Endothelial cell of umbilical vein (primary cell): ENCODE results near the gene ZNF276. TPM values are rescaled to one million over a fixed set of nuclear protein-coding genes. Genes with fewer than 3 reads are reported as not detected.

Source experiments
- BruUV-seq: library from RNA; stranded (reverse); fragments of 400-500 nt; replicated peaks from 2 replicates; lab custom pipeline; 2021; lab: Mats Ljungman, UMichigan
- CTCF ChIA-PET: fragments of 300-600, 350-600 bp; sonication (Branson Sonifier 250); formaldehyde crosslinking; loops from one replicate; lab custom pipeline; 2021; ENCODE audit warnings: antibody characterized with exemption, inconsistent platforms; lab: Charles Lee
- POLR2A ChIA-PET: fragments of 300-600, 350-600 bp; sonication (Branson Sonifier 250); formaldehyde crosslinking; loops from one replicate; lab custom pipeline; 2021; ENCODE audit warnings: antibody characterized with exemption, inconsistent platforms; lab: Charles Lee
- DNase-seq: peaks from one replicate; pipeline ENCODE4 v3.0.0-alpha.2; 2011; ENCODE audit warnings: low read depth, low spot score
- FAIRE-seq: peaks from 2 replicates; lab custom pipeline; 2011; peaks lifted over from hg19 to GRCh38; lab: Jason Lieb, UNC
- H2AFZ ChIP-seq: 2 replicates; pipeline ENCODE4 v1.6.0; 2012; ENCODE audit warnings: low read depth, low read length, control low read depth, inconsistent platforms
- H3K27ac ChIP-seq: 2 replicates; pipeline ENCODE4 v1.5.1; 2011; ENCODE audit warnings: low read depth, mild to moderate bottlenecking, control low read depth, low read length, moderate library complexity; ENCODE audit not compliant: insufficient read depth
- H3K27me3 ChIP-seq, 2 experiments: 2 replicates each; pipeline versions ENCODE4 v1.6.0 to v1.6.1; 2011; ENCODE audit warnings: low read length in 2 of 2, mixed read lengths in 1 of 2; ENCODE audit not compliant: control insufficient read depth in 2 of 2, insufficient read depth in 2 of 2
- H3K36me3 ChIP-seq, 2 experiments: 2 replicates in 1 of 2; 3 replicates in 1 of 2; pipeline ENCODE4 v1.5.1; 2011; ENCODE audit warnings: low read length in 2 of 2, mild to moderate bottlenecking in 1 of 2, moderate library complexity in 1 of 2; ENCODE audit not compliant: control insufficient read depth in 2 of 2, insufficient read depth in 2 of 2; ENCODE audit errors: extremely low read depth in 1 of 2
- H3K4me1 ChIP-seq: 3 replicates; pipeline ENCODE4 v1.5.1; 2011; ENCODE audit warnings: mild to moderate bottlenecking, low read length; ENCODE audit not compliant: control insufficient read depth, insufficient read depth; ENCODE audit errors: extremely low read depth
- H3K4me2 ChIP-seq: 2 replicates; pipeline ENCODE4 v1.6.1; 2011; ENCODE audit warnings: low read length, control low read depth, mixed read lengths; ENCODE audit not compliant: insufficient read depth
- H3K4me3 ChIP-seq, 3 experiments: fragments of 200-600 bp in 1 of 3; sonication (generic), shearing (Covaris generic) in 1 of 3; replicated peaks in 1 of 3; 2 replicates each; pipeline ENCODE4 v1.5.1; 2011 to 2016; ENCODE audit warnings: control low read depth in 3 of 3, low read length in 3 of 3, mild to moderate bottlenecking in 2 of 3, inconsistent platforms in 1 of 3, low read depth in 1 of 3, moderate library complexity in 1 of 3; ENCODE audit not compliant: insufficient read depth in 1 of 3
- H3K79me2 ChIP-seq: 2 replicates; pipeline ENCODE4 v1.6.0; 2012; ENCODE audit warnings: low read length, inconsistent platforms; ENCODE audit not compliant: control insufficient read depth, insufficient read depth
- H3K9ac ChIP-seq: replicated peaks from 2 replicates; pipeline ENCODE3; 2011; ENCODE audit warnings: low read length, control low read depth; ENCODE audit not compliant: insufficient read depth; ENCODE audit errors: extremely low read depth
- H3K9me1 ChIP-seq: replicated peaks from 3 replicates; pipeline ENCODE4 v1.6.0; 2011; ENCODE audit warnings: mild to moderate bottlenecking, low read length; ENCODE audit not compliant: control insufficient read depth, insufficient read depth; ENCODE audit errors: extremely low read depth
- H3K9me3 ChIP-seq: replicated peaks from 2 replicates; pipeline ENCODE4 v1.5.1; 2012; ENCODE audit warnings: low read length, inconsistent platforms; ENCODE audit not compliant: control insufficient read depth, insufficient read depth
- H4K20me1 ChIP-seq: replicated peaks from 2 replicates; pipeline ENCODE3; 2011; ENCODE audit warnings: mild to moderate bottlenecking, low read length; ENCODE audit not compliant: control insufficient read depth, insufficient read depth; ENCODE audit errors: extremely low read depth
- CTCF ChIP-seq, 2 donors: IDR thresholded peaks; 1 replicate in 1 of 2; 2 replicates in 1 of 2; pipeline ENCODE4 v1.5.1; 2011; ENCODE audit warnings: low read length in 2 of 2, mild to moderate bottlenecking in 2 of 2, moderate library complexity in 2 of 2, control low read depth in 1 of 2, inconsistent platforms in 1 of 2, low read depth in 1 of 2; ENCODE audit not compliant: insufficient read depth in 1 of 2; ENCODE audit errors: extremely low read depth in 1 of 2
- EZH2 ChIP-seq: IDR thresholded peaks from 2 replicates; pipeline ENCODE4 v1.6.1; 2012; ENCODE audit warnings: borderline replicate concordance, low read depth, mild to moderate bottlenecking, moderate library complexity, low read length, inconsistent platforms; ENCODE audit not compliant: severe bottlenecking
- FOS ChIP-seq: IDR thresholded peaks from 2 replicates; pipeline ENCODE4 v1.6.1; 2011; ENCODE audit warnings: mild to moderate bottlenecking, low read length, moderate library complexity, borderline replicate concordance; ENCODE audit not compliant: insufficient read depth
- GATA2 ChIP-seq: IDR thresholded peaks from 2 replicates; pipeline ENCODE4 v1.7.0; 2011; ENCODE audit warnings: low read depth, mild to moderate bottlenecking, moderate library complexity, mixed read lengths, low read length; ENCODE audit not compliant: insufficient read length, insufficient read depth
- JUN ChIP-seq: IDR thresholded peaks from 2 replicates; pipeline ENCODE4 v1.6.1; 2011; ENCODE audit warnings: borderline replicate concordance, low read depth; ENCODE audit not compliant: insufficient read length, insufficient read depth
- MAX ChIP-seq: IDR thresholded peaks from 2 replicates; pipeline ENCODE4 v1.6.1; 2011; ENCODE audit not compliant: insufficient read depth, insufficient read length
- MYC ChIP-seq: IDR thresholded peaks from one replicate; pipeline ENCODE4 v1.6.1; 2011; ENCODE audit warnings: mild to moderate bottlenecking, low read depth, low read length
- POLR2A ChIP-seq: IDR thresholded peaks from 2 replicates; pipeline ENCODE4 v1.6.1; 2012; ENCODE audit warnings: low read depth, mild to moderate bottlenecking, control low read depth, low read length
- POLR2AphosphoS5 ChIP-seq: IDR thresholded peaks from 2 replicates; pipeline ENCODE4 v1.6.1; 2012; ENCODE audit warnings: low read depth, mild to moderate bottlenecking, control low read depth, low read length, moderate library complexity; ENCODE audit not compliant: insufficient read depth
- dilution Hi-C: fragments of 300-500 bp; cut with MboI; formaldehyde crosslinking; loops from one replicate; pipeline ENCODE4 v1.15.0; 2019; ENCODE audit warnings: low sequenced_read_pairs; ENCODE audit not compliant: extremely low pct_ligation_motif_present
- intact Hi-C: fragments of 100-400 bp; cut with micrococcal nuclease; formaldehyde crosslinking; loops from one replicate; pipeline ENCODE4 v1.10.0; 2022
- polyA plus RNA-seq, 4 experiments: library from polyadenylated mRNA; depleted of rRNA in 3 of 4; stranded (reverse) in 3 of 4; unstranded in 1 of 4; fragments of >200 nt; gene quantifications; 2 replicates each; pipeline versions ENCODE4 v1.2.1 to v1.2.3, GENCODE V29; 2011 to 2012; ENCODE audit warnings: missing spikeins in 1 of 4
- total RNA-seq: library from RNA; stranded (reverse); gene quantifications from 2 replicates; pipeline ENCODE4 v1.2.3, GENCODE V29; 2021

The ZNF276 gene
- total and polyA plus RNA-seq, 2 donors (not counting 3 experiments of a cell fraction or from before 2014, with no cell fraction given): 36.6 to 40.0 TPM

GRCh38 chr16:89712274-89712781 is 9.0 kb upstream of the ZNF276 start:
- no peak for DNase-seq

More at GRCh38 chr16:89712274-89712781, 9.0 kb upstream of the ZNF276 start:
- H3K79me2 ChIP-seq: peaks cover 14% of the 10 kb centered on the region
- FAIRE-seq: peak; percentile 67
- H2AFZ ChIP-seq: peak overlapping the region; percentile 90
- ChIA-PET CTCF (interaction anchor here (0.8 to 1.4 kb wide), 3 partner anchors 12 to 149 kb away, joined by 3 to 4 read pairs (median 3); no protein-coding TSS in a partner anchor), POLR2A (no interaction called here)
- H4K20me1 ChIP-seq: no peaks in the 10 kb centered on the region
- H3K27me3 ChIP-seq: no peaks in the 10 kb centered on the region
- no TSS peak for BruUV-seq
- peak overlapping the region; percentile 45 to 95 (median 75) for H3K4me3 ChIP-seq
- H3K9me3 ChIP-seq: no peaks in the 10 kb centered on the region
- no peaks in the 10 kb centered on the region for H3K9me1 ChIP-seq
- dilution Hi-C loops: no loop called here
- intact Hi-C loops: no loop called here
- H3K4me1 ChIP-seq: peaks cover 9% of the 10 kb centered on the region
- TF ChIP-seq FOS: no peak
- TF ChIP-seq GATA2: no peak
- TF ChIP-seq MYC: no peak
- TF ChIP-seq EZH2: no peak
- TF ChIP-seq POLR2AphosphoS5: no peak
- no peak for TF ChIP-seq POLR2A
- TF ChIP-seq JUN: no peak
- TF ChIP-seq CTCF (IDR thresholded peaks at IDR 0.05; ENCODE audit: extremely low read depth in 1 of 2, insufficient read depth in 1 of 2, low read depth in 1 of 2, low read length in 2 of 2): no peak
- TF ChIP-seq MAX: no peak
- peak overlapping the region; percentile 88 for H3K4me2 ChIP-seq
- peaks cover 0 to 3% of the 10 kb centered on the region in 2 experiments for H3K36me3 ChIP-seq
- H3K27ac ChIP-seq: peak overlapping the region; percentile 78
- H3K9ac ChIP-seq: peak overlapping the region; percentile 86
